PC-9 (cell line): ENCODE results near the gene GPR22. TPM values are rescaled to one million over a fixed set of nuclear protein-coding genes. Genes with fewer than 3 reads are reported as not detected.

Experiments used
- BruUV-seq: library from RNA; stranded (reverse); fragments of 400-500 nt; replicated peaks from 2 replicates; lab custom pipeline; 2021; lab: Mats Ljungman, UMichigan
- CTCF ChIA-PET: fragments of 300-600 bp; sonication (Branson Sonifier 250); formaldehyde crosslinking; loops from one replicate; lab custom pipeline; 2022; ENCODE audit warnings: antibody characterized with exemption; lab: Charles Lee
- POLR2A ChIA-PET: fragments of 300-600 bp; sonication (Branson Sonifier 250); formaldehyde crosslinking; loops from one replicate; lab custom pipeline; 2022; ENCODE audit warnings: antibody characterized with exemption; ENCODE audit not compliant: unreplicated experiment; lab: Charles Lee
- DNase-seq, 2 experiments: peaks; one replicate each; pipeline versions ENCODE4 v3.0.0 to v3.0.0-alpha.2; 2015 to 2022; ENCODE audit warnings: mixed read lengths in 1 of 2
- H2AFZ ChIP-seq: fragments of 200-600 bp; sonication (generic); 2 replicates; pipeline ENCODE4 v1.8.1; 2017; ENCODE audit warnings: antibody characterized with exemption
- H3F3A ChIP-seq: fragments of 200-600 bp; sonication (generic); 2 replicates; pipeline ENCODE4 v1.8.1; 2017; ENCODE audit warnings: antibody characterized with exemption, mild to moderate bottlenecking, low read depth; ENCODE audit not compliant: insufficient read depth
- H3K27ac ChIP-seq: fragments of 200-600 bp; sonication (generic); 2 replicates; pipeline ENCODE4 v1.6.1; 2016; ENCODE audit warnings: mixed run types
- H3K27me3 ChIP-seq: fragments of 200-600 bp; sonication (generic); 2 replicates; pipeline ENCODE4 v1.6.1; 2016; ENCODE audit warnings: low read depth, mixed run types; ENCODE audit not compliant: insufficient read depth
- H3K36me3 ChIP-seq: fragments of 200-600 bp; sonication (generic); 2 replicates; pipeline ENCODE4 v1.6.1; 2016; ENCODE audit warnings: low read depth, mixed run types
- H3K4me1 ChIP-seq: fragments of 200-600 bp; sonication (generic); replicated peaks from 2 replicates; pipeline ENCODE4 v1.6.1; 2016; ENCODE audit warnings: mixed run types; ENCODE audit not compliant: insufficient read depth
- H3K4me2 ChIP-seq: fragments of 200-600 bp; sonication (generic); 2 replicates; pipeline ENCODE4 v1.6.1; 2017; ENCODE audit warnings: mixed run types
- H3K4me3 ChIP-seq: fragments of 200-600 bp; sonication (generic); 2 replicates; pipeline ENCODE4 v1.6.1; 2016; ENCODE audit warnings: mixed run types
- H3K79me2 ChIP-seq: fragments of 200-600 bp; sonication (generic); 2 replicates; pipeline ENCODE4 v1.6.1; 2017; ENCODE audit warnings: low read depth, mixed run types
- H3K9me2 ChIP-seq: fragments of 200-600 bp; sonication (generic); 2 replicates; pipeline ENCODE4 v1.8.1; 2017; ENCODE audit warnings: mild to moderate bottlenecking; ENCODE audit not compliant: insufficient read depth
- H3K9me3 ChIP-seq: fragments of 200-600 bp; sonication (generic); 2 replicates; pipeline ENCODE4 v1.8.1; 2016; ENCODE audit warnings: low read depth; ENCODE audit not compliant: insufficient read depth
- H4K20me1 ChIP-seq: fragments of 200-600 bp; sonication (generic); 2 replicates; pipeline ENCODE4 v1.8.1; 2017; ENCODE audit not compliant: insufficient read depth
- CTCF ChIP-seq: fragments of 200-600 bp; sonication (generic); conservative IDR thresholded peaks from 2 replicates; pipeline ENCODE4 v1.6.1; 2017; ENCODE audit warnings: mixed run types, antibody characterized with exemption, mild to moderate bottlenecking, moderate library complexity
- EZH2 ChIP-seq: fragments of 200-600 bp; sonication (generic); IDR thresholded peaks from 2 replicates; pipeline ENCODE4 v1.8.0; 2017; ENCODE audit warnings: antibody characterized with exemption, low read depth
- intact Hi-C: fragments of 100-400 bp; cut with micrococcal nuclease; formaldehyde crosslinking; loops from one replicate; pipeline ENCODE4 v1.10.0; 2022; ENCODE audit not compliant: unreplicated experiment
- total RNA-seq: library from RNA; stranded (reverse); gene quantifications from 2 replicates; pipeline ENCODE4 v1.2.3, GENCODE V29; 2021

GPR22 gene
- total RNA-seq, 1 experiment from 2014 or later, result not detected

GRCh38 chr7:107479303-107479702, 9.4 kb downstream of the GPR22 start:
- Histone ChIP-seq H3K4me2 (no peak overlapping the region), H3K79me2 (no peaks in the 10 kb centered on the region), H2AFZ (no peak overlapping the region), H3K9me3 (no peaks in the 10 kb centered on the region), H4K20me1 (no peaks in the 10 kb centered on the region), H3K36me3 (no peaks in the 10 kb centered on the region), H3K27me3 (no peaks in the 10 kb centered on the region), H3K27ac (no peak overlapping the region), H3K9me2 (no peaks in the 10 kb centered on the region), H3F3A (0 out of 2 replicates have a peak, but pooled peaks cover 5% of the 10 kb centered on the region), H3K4me1 (no peaks in the 10 kb centered on the region), H3K4me3 (no peak overlapping the region)
- intact Hi-C loops, result no loop called here
- TF ChIP-seq CTCF (no peak), EZH2 (no peak)
- BruUV-seq, result no TSS peak
- DNase-seq, result no peak
- CTCF ChIA-PET, result no interaction called here
- POLR2A ChIA-PET, result no interaction called here

DNA sequence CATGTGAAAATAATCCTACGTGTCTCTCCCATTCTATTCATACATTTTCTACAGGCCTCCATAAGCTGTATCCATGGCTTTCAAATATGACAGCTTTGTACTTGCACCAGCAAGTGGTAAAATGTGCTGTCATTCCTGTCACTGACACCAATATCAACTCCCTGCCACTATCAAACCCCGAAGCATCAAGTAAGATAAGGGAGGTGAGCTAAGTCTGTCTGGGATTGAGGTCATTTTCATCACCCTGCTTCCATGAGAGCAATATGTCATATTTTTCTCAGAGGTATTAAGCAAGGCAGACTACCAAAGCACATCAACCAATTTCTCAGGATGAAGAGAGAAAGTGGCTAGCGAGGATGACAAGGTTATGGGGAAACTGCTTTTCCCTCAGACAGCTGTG, 11.1 kb downstream of the GPR22 start:
- no TSS peak for BruUV-seq
- no peaks in the 10 kb centered on the region for H3K9me2 ChIP-seq
- H4K20me1 ChIP-seq, result no peaks in the 10 kb centered on the region
- DNase-seq, result no peak
- 0 out of 2 replicates have a peak, but pooled peaks cover 10% of the 10 kb centered on the region for H3F3A ChIP-seq
- H3K79me2 ChIP-seq, result peaks cover 1% of the 10 kb centered on the region; the same call in 1 of the 2 replicates
- no peaks in the 10 kb centered on the region for H3K4me1 ChIP-seq
- H3K27ac ChIP-seq, result no peak overlapping the region
- H3K27me3 ChIP-seq, result no peaks in the 10 kb centered on the region
- H3K4me3 ChIP-seq, result no peak overlapping the region
- no peak overlapping the region for H3K4me2 ChIP-seq
- POLR2A ChIA-PET, result no interaction called here
- CTCF ChIA-PET, result no interaction called here
- no peaks in the 10 kb centered on the region for H3K36me3 ChIP-seq
- H3K9me3 ChIP-seq, result no peaks in the 10 kb centered on the region
- intact Hi-C loops, result no loop called here
- TF ChIP-seq CTCF, result no peak
- TF ChIP-seq EZH2, result no peak
- H2AFZ ChIP-seq, result no peak overlapping the region

DNA sequence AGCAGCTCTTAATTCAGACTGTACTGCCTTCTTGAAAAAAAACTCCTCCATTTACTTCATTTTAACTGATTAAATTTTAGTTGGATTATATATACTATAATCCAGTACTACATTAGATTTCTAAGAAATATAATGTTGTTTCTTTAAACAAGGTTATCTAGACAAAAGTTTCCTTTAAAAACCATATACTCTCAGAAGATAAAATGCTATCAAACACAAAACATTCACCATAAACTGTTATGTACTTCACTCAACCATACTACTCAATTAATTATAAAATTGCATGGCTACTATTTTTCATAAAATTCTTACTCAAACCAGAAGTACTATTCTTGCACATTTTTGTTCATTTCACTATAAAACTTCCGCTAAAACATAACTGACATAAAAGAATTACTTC, 12.7 kb downstream of the GPR22 start:
- H3K9me2 ChIP-seq, result 0 out of 2 replicates have a peak, but pooled peaks cover 3% of the 10 kb centered on the region
- no peaks in the 10 kb centered on the region for H3K27me3 ChIP-seq
- H4K20me1 ChIP-seq, result no peaks in the 10 kb centered on the region
- POLR2A ChIA-PET, result no interaction called here
- no peak overlapping the region for H3K4me2 ChIP-seq
- H3F3A ChIP-seq, result 0 out of 2 replicates have a peak, but pooled peaks cover 10% of the 10 kb centered on the region
- H3K9me3 ChIP-seq, result no peaks in the 10 kb centered on the region
- no peak overlapping the region for H2AFZ ChIP-seq
- intact Hi-C loops, result no loop called here
- H3K27ac ChIP-seq, result no peak overlapping the region
- H3K4me1 ChIP-seq, result no peaks in the 10 kb centered on the region
- H3K79me2 ChIP-seq, result peaks cover 5% of the 10 kb centered on the region; the same call in 1 of the 2 replicates
- CTCF ChIA-PET, result no interaction called here
- DNase-seq, result no peak
- TF ChIP-seq CTCF, result no peak
- TF ChIP-seq EZH2, result no peak
- BruUV-seq, result no TSS peak
- no peaks in the 10 kb centered on the region for H3K36me3 ChIP-seq
- no peak overlapping the region for H3K4me3 ChIP-seq
